ENCODE data around the gene TECTA. TPM values are rescaled to one million over a fixed set of nuclear protein-coding genes. Genes with fewer than 3 reads are reported as not detected.

TECTA gene
- total and polyA plus RNA-seq, 2 donors (not counting 1 experiment from before 2014, with no cell fraction given), result 0.30 to 0.33 TPM

- TF ChIP-seq CTCF (conservative IDR thresholded peaks at IDR 0.05 in 1 of 2, IDR thresholded peaks at IDR 0.05 in 1 of 2; ENCODE audit: low read depth in 1 of 2, low read length in 2 of 2) (no peak), EZH2 (IDR thresholded peaks at IDR 0.05; ENCODE audit: low read length, missing control alignments) (no peak)
- Histone ChIP-seq H3K9me3 (ENCODE audit: control insufficient read depth, insufficient read depth, low read depth, low read length) (no peaks in the 10 kb centered on the region), H3K36me3 (ENCODE audit: control insufficient read depth, insufficient read depth, low read length) (no peaks in the 10 kb centered on the region), H3K4me3 (replicated peaks in 1 of 4; ENCODE audit: control extremely low read depth in 1 of 4, insufficient read depth in 1 of 4, low read depth in 3 of 4, low read length in 4 of 4) (no peak overlapping the region), H2AFZ (ENCODE audit: low read length) (no peak overlapping the region), H4K20me1 (ENCODE audit: control insufficient read depth, extremely low read depth, insufficient read depth, low read length) (no peaks in the 10 kb centered on the region), H3K4me1 (ENCODE audit: control insufficient read depth, extremely low read depth, insufficient read depth, low read length) (no peaks in the 10 kb centered on the region), H3K27ac (ENCODE audit: insufficient read depth, low read length) (no peak overlapping the region), H3K27me3 (ENCODE audit: control insufficient read depth, insufficient read depth, low read length) (peaks cover 4% of the 10 kb centered on the region), H3K9ac (ENCODE audit: insufficient read depth, low read length) (no peak overlapping the region), H3K79me2 (ENCODE audit: control insufficient read depth, insufficient read depth, low read length) (no peaks in the 10 kb centered on the region), H3K4me2 (ENCODE audit: extremely low read depth, insufficient read depth, low read length) (no peak overlapping the region)
- no peak for DNase-seq (ENCODE audit: low read depth in 2 of 2)
Measured at GRCh38 chr11:121106812-121107211, 5.8 kb downstream of the TECTA start.

- no peak overlapping the region for H3K4me3 ChIP-seq (replicated peaks in 1 of 4; ENCODE audit: control extremely low read depth in 1 of 4, insufficient read depth in 1 of 4, low read depth in 3 of 4, low read length in 4 of 4)
- no peak overlapping the region for H3K4me2 ChIP-seq (ENCODE audit: extremely low read depth, insufficient read depth, low read length)
- TF ChIP-seq EZH2 (IDR thresholded peaks at IDR 0.05; ENCODE audit: low read length, missing control alignments), result no peak
- no peak for TF ChIP-seq CTCF (conservative IDR thresholded peaks at IDR 0.05 in 1 of 2, IDR thresholded peaks at IDR 0.05 in 1 of 2; ENCODE audit: low read depth in 1 of 2, low read length in 2 of 2)
- H3K4me1 ChIP-seq (ENCODE audit: control insufficient read depth, extremely low read depth, insufficient read depth, low read length), result no peaks in the 10 kb centered on the region
- no peaks in the 10 kb centered on the region for H4K20me1 ChIP-seq (ENCODE audit: control insufficient read depth, extremely low read depth, insufficient read depth, low read length)
- no peaks in the 10 kb centered on the region for H3K9me3 ChIP-seq (ENCODE audit: control insufficient read depth, insufficient read depth, low read depth, low read length)
- no peaks in the 10 kb centered on the region for H3K36me3 ChIP-seq (ENCODE audit: control insufficient read depth, insufficient read depth, low read length)
- no peaks in the 10 kb centered on the region for H3K79me2 ChIP-seq (ENCODE audit: control insufficient read depth, insufficient read depth, low read length)
- H2AFZ ChIP-seq (ENCODE audit: low read length), result no peak overlapping the region
- no peak overlapping the region for H3K27ac ChIP-seq (ENCODE audit: insufficient read depth, low read length)
- no peak for DNase-seq (ENCODE audit: low read depth in 2 of 2)
- no peak overlapping the region for H3K9ac ChIP-seq (ENCODE audit: insufficient read depth, low read length)
- peaks cover 4% of the 10 kb centered on the region for H3K27me3 ChIP-seq (ENCODE audit: control insufficient read depth, insufficient read depth, low read length)
Measured at GRCh38 chr11:121108413-121108812, 7.4 kb downstream of the TECTA start.

- no peak overlapping the region for H3K27ac ChIP-seq (ENCODE audit: insufficient read depth, low read length)
- H3K36me3 ChIP-seq (ENCODE audit: control insufficient read depth, insufficient read depth, low read length), result no peaks in the 10 kb centered on the region
- no peak overlapping the region for H2AFZ ChIP-seq (ENCODE audit: low read length)
- H4K20me1 ChIP-seq (ENCODE audit: control insufficient read depth, extremely low read depth, insufficient read depth, low read length), result no peaks in the 10 kb centered on the region
- no peaks in the 10 kb centered on the region for H3K79me2 ChIP-seq (ENCODE audit: control insufficient read depth, insufficient read depth, low read length)
- H3K9me3 ChIP-seq (ENCODE audit: control insufficient read depth, insufficient read depth, low read depth, low read length), result no peaks in the 10 kb centered on the region
- H3K4me1 ChIP-seq (ENCODE audit: control insufficient read depth, extremely low read depth, insufficient read depth, low read length), result no peaks in the 10 kb centered on the region
- DNase-seq (ENCODE audit: low read depth in 2 of 2), result no peak
- TF ChIP-seq CTCF (conservative IDR thresholded peaks at IDR 0.05 in 1 of 2, IDR thresholded peaks at IDR 0.05 in 1 of 2; ENCODE audit: low read depth in 1 of 2, low read length in 2 of 2) (no peak), EZH2 (IDR thresholded peaks at IDR 0.05; ENCODE audit: low read length, missing control alignments) (no peak)
- H3K27me3 ChIP-seq (ENCODE audit: control insufficient read depth, insufficient read depth, low read length), result peaks cover 4% of the 10 kb centered on the region
- no peak overlapping the region for H3K9ac ChIP-seq (ENCODE audit: insufficient read depth, low read length)
- H3K4me2 ChIP-seq (ENCODE audit: extremely low read depth, insufficient read depth, low read length), result no peak overlapping the region
- H3K4me3 ChIP-seq (replicated peaks in 1 of 4; ENCODE audit: control extremely low read depth in 1 of 4, insufficient read depth in 1 of 4, low read depth in 3 of 4, low read length in 4 of 4), result no peak overlapping the region
Measured at GRCh38 chr11:121109471-121109870, 8.4 kb downstream of the TECTA start.
